Prostate gland (tissue), 2 donors: ENCODE data around the gene WDR59. TPM values are rescaled to one million over a fixed set of nuclear protein-coding genes. Genes with fewer than 3 reads are reported as not detected.

Source experiments
- DNase-seq: peaks from one replicate; pipeline ENCODE4 v3.0.0-alpha.2; 2019; ENCODE audit warnings: low spot score
- H3K27ac ChIP-seq, 2 donors: fragments of 200-600 bp; sonication (generic); 2 replicates each; pipeline ENCODE4 v1.5.1; 2017 to 2019
- H3K27me3 ChIP-seq: fragments of 200-600 bp; sonication (generic); replicated peaks from 2 replicates; pipeline ENCODE4 v1.5.1; 2019; ENCODE audit not compliant: insufficient read depth
- H3K36me3 ChIP-seq, 2 donors: fragments of 200-600 bp; sonication (generic); 1 replicate in 1 of 2; 2 replicates in 1 of 2; pipeline versions ENCODE4 v1.5.1 to v1.8.1; 2017 to 2019
- H3K4me1 ChIP-seq: fragments of 200-600 bp; sonication (generic); replicated peaks from 2 replicates; pipeline ENCODE4 v1.5.1; 2019
- H3K4me3 ChIP-seq, 2 donors: fragments of 200-600 bp; sonication (generic); 2 replicates each; pipeline ENCODE4 v1.5.1; 2017 to 2019
- H3K9me3 ChIP-seq: fragments of 200-600 bp; sonication (generic); 2 replicates; pipeline ENCODE4 v1.5.1; 2017
- CTCF ChIP-seq, 4 experiments: fragments of 200-600 bp in 2 of 4; fragments of 450-650 bp in 2 of 4; sonication (generic) in 2 of 4; IDR thresholded peaks; 1 replicate in 3 of 4; 2 replicates in 1 of 4; pipeline ENCODE4 v1.5.1; 2016 to 2019; ENCODE audit warnings: antibody characterized with exemption in 4 of 4, mild to moderate bottlenecking in 2 of 4, moderate library complexity in 2 of 4
- POLR2A ChIP-seq: fragments of 450-650 bp; IDR thresholded peaks from one replicate; pipeline ENCODE4 v1.6.1; 2016; ENCODE audit warnings: antibody characterized with exemption, mild to moderate bottlenecking
- POLR2AphosphoS5 ChIP-seq: sonication (generic); formaldehyde crosslinking; IDR thresholded peaks from one replicate; pipeline ENCODE4 v1.6.1; 2017; ENCODE audit warnings: antibody characterized with exemption
- WGBS: methylation state at CpG from one replicate; pipeline ENCODE4 v1.1.5; 2018; 5-methylcytosine and 5-hydroxymethylcytosine counted together
- intact Hi-C: fragments of 100-400 bp; cut with DNase I; formaldehyde crosslinking; loops from one replicate; pipeline ENCODE4 v1.14.2; 2022
- total RNA-seq, 2 donors: library from RNA; depleted of rRNA; stranded (reverse); fragments of >200 nt; gene quantifications; one replicate each; pipeline ENCODE4 v1.1.0, GENCODE V29; 2016

WDR59 gene
- total RNA-seq, 2 donors from 2014 or later, result 38.5 to 62.6 TPM

DNA sequence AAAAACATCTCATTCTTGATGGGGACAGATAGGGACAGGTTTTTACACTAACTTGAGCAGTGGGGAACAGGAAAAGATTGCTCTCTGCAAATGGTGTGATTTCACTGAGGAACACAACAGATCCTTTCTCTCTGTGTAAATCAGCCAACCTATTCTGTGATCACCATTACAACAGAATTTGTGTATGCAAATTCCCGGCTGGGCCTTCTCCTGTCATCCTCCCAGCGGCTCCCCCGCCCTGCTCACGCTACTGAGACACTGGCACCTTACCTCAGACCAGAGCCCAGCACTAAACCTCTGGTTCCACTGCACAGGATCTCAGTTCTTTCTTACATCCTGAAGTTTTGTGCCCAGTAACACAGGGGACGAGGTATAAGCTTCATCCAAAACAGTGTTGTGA lies 113.3 kb downstream of the WDR59 start:
- H3K9me3 ChIP-seq, result no peaks in the 10 kb centered on the region
- 71% methylated on average over 5 of the region's 5 CpGs for WGBS
- no peak overlapping the region for H3K27ac ChIP-seq
- no peak overlapping the region for H3K4me3 ChIP-seq
- no peaks in the 10 kb centered on the region for H3K27me3 ChIP-seq
- intact Hi-C loops, result no loop called here
- H3K4me1 ChIP-seq, result no peaks in the 10 kb centered on the region
- DNase-seq, result no peak
- TF ChIP-seq POLR2AphosphoS5 (no peak), POLR2A (no peak), CTCF (IDR thresholded peaks at IDR 0.05) (no peak)
- H3K36me3 ChIP-seq, result peaks cover 0 to 5% of the 10 kb centered on the region in 2 donors

DNA sequence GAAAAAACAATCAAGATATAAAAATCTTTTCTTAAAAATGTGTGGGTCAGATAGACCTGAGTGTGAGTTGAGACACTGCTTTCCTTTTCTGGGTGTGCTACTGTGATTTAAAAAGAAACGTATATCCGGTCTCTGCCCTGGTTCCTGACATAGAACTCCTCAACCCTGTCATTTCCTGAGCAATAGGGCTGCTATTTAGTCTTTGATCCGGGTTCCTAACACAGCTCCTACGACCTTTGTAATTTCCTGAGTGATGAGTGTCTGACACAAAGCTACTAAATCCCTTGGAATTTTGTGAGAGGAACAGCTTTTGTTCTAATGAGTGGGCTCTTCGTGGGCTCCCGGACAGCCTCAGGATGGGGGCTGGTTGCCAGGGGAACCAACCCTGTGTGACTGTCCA lies 116.4 kb downstream of the WDR59 start:
- 31% methylated on average over 6 of the region's 6 CpGs for WGBS
- TF ChIP-seq POLR2A (no peak), POLR2AphosphoS5 (peak; percentile 29)
- Histone ChIP-seq H3K9me3 (no peaks in the 10 kb centered on the region), H3K27ac (no peak overlapping the region), H3K36me3 (peaks cover 0 to 2% of the 10 kb centered on the region in 2 donors), H3K4me1 (no peaks in the 10 kb centered on the region), H3K4me3 (no peak overlapping the region), H3K27me3 (no peaks in the 10 kb centered on the region)
- no peak for DNase-seq
- intact Hi-C loops, result no loop called here

GRCh38 chr16:74868035-74868434 lies 116.9 kb downstream of the WDR59 start:
- peak overlapping the region in 1 of 2 donors; percentile 35 for H3K27ac ChIP-seq
- intact Hi-C loops, result no loop called here
- no peaks in the 10 kb centered on the region for H3K27me3 ChIP-seq
- no peaks in the 10 kb centered on the region for H3K9me3 ChIP-seq
- no peak overlapping the region for H3K4me3 ChIP-seq
- H3K4me1 ChIP-seq, result no peaks in the 10 kb centered on the region
- no peaks in the 10 kb centered on the region for H3K36me3 ChIP-seq
- no peak for DNase-seq
- TF ChIP-seq CTCF (IDR thresholded peaks at IDR 0.05) (no peak), POLR2AphosphoS5 (no peak), POLR2A (no peak)
- WGBS, result 60% methylated on average over 5 of the region's 5 CpGs

- intact Hi-C loops, result no loop called here
- no peaks in the 10 kb centered on the region for H3K4me1 ChIP-seq
- no peaks in the 10 kb centered on the region for H3K36me3 ChIP-seq
- H3K27me3 ChIP-seq, result no peaks in the 10 kb centered on the region
- 49% methylated on average over 15 of the region's 15 CpGs for WGBS
- TF ChIP-seq POLR2AphosphoS5 (no peak), POLR2A (no peak), CTCF (IDR thresholded peaks at IDR 0.05) (no peak)
- DNase-seq, result no peak
- no peak overlapping the region for H3K4me3 ChIP-seq
- H3K9me3 ChIP-seq, result no peaks in the 10 kb centered on the region
- no peak overlapping the region for H3K27ac ChIP-seq
Measured at GRCh38 chr16:74867281-74867849, 117.6 kb downstream of the WDR59 start.

- H3K27ac ChIP-seq, result no peak overlapping the region
- TF ChIP-seq POLR2AphosphoS5 (no peak), CTCF (IDR thresholded peaks at IDR 0.05) (no peak), POLR2A (no peak)
- no peaks in the 10 kb centered on the region for H3K27me3 ChIP-seq
- H3K9me3 ChIP-seq, result no peaks in the 10 kb centered on the region
- no peak overlapping the region for H3K4me3 ChIP-seq
- H3K36me3 ChIP-seq, result no peaks in the 10 kb centered on the region
- H3K4me1 ChIP-seq, result no peaks in the 10 kb centered on the region
- intact Hi-C loops, result no loop called here
- WGBS, result 38% methylated on average over 12 of the region's 12 CpGs
- DNase-seq, result no peak
Measured at GRCh38 chr16:74865922-74866598, 118.9 kb downstream of the WDR59 start.
